Nephron (organoid): ENCODE results near the gene NCOA7.

Experiments
- H3K27ac Mint-ChIP-seq, 3 experiments: 2 replicates each; pipeline ENCODE4 v1.8.0; 2020; ENCODE audit warnings: mixed read lengths in 3 of 3, mild to moderate bottlenecking in 2 of 3, moderate library complexity in 1 of 3
- H3K27me3 Mint-ChIP-seq: 2 replicates; pipeline ENCODE4 v1.8.0; 2021; ENCODE audit warnings: low read depth, mild to moderate bottlenecking, moderate library complexity, mixed read lengths
- H3K36me3 Mint-ChIP-seq: 2 replicates; pipeline ENCODE4 v1.8.0; 2020; ENCODE audit warnings: low read depth, mixed read lengths
- H3K4me1 Mint-ChIP-seq: 2 replicates; pipeline ENCODE4 v1.8.0; 2020; ENCODE audit warnings: mixed read lengths
- H3K4me3 Mint-ChIP-seq, 3 experiments: 2 replicates each; pipeline ENCODE4 v1.8.0; 2020; ENCODE audit warnings: mild to moderate bottlenecking in 3 of 3, mixed read lengths in 3 of 3, moderate library complexity in 2 of 3
- H3K9me3 Mint-ChIP-seq: 2 replicates; pipeline ENCODE4 v1.8.0; 2020; ENCODE audit warnings: mixed read lengths
- TF ChIP-seq, protein P1 (sequence below), 3 experiments: fragments of 200-600 bp; sonication (generic); IDR thresholded peaks; one replicate each; pipeline ENCODE4 v1.5.0; 2021; ENCODE audit warnings: antibody characterized with exemption in 3 of 3; ENCODE audit not compliant: unreplicated experiment in 3 of 3

NCOA7 gene

GRCh38 chr6:125790358-125791150 lies at the start of gene NCOA7:
Gene NCOA7 (plus strand): TSS chr6:125790960. CDS start chr6:125815355, 24,395 bp downstream.
- TF ChIP-seq, protein P1, sequence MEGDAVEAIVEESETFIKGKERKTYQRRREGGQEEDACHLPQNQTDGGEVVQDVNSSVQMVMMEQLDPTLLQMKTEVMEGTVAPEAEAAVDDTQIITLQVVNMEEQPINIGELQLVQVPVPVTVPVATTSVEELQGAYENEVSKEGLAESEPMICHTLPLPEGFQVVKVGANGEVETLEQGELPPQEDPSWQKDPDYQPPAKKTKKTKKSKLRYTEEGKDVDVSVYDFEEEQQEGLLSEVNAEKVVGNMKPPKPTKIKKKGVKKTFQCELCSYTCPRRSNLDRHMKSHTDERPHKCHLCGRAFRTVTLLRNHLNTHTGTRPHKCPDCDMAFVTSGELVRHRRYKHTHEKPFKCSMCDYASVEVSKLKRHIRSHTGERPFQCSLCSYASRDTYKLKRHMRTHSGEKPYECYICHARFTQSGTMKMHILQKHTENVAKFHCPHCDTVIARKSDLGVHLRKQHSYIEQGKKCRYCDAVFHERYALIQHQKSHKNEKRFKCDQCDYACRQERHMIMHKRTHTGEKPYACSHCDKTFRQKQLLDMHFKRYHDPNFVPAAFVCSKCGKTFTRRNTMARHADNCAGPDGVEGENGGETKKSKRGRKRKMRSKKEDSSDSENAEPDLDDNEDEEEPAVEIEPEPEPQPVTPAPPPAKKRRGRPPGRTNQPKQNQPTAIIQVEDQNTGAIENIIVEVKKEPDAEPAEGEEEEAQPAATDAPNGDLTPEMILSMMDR (IDR thresholded peaks at IDR 0.05; ENCODE audit: unreplicated experiment in 3 of 3), result no peak
- no peaks in the 10 kb centered on the region for H3K27me3 Mint-ChIP-seq
- H3K4me1 Mint-ChIP-seq, result peaks cover 27% of the 10 kb centered on the region
- peak within 1 kb of the TSS; percentile 87 to 97 (median 93) for H3K4me3 Mint-ChIP-seq
- peak within 1 kb of the TSS; percentile 99 to 100 (median 100) for H3K27ac Mint-ChIP-seq
- H3K36me3 Mint-ChIP-seq, result no peaks in the 10 kb centered on the region
- H3K9me3 Mint-ChIP-seq, result no peaks in the 10 kb centered on the region

DNA sequence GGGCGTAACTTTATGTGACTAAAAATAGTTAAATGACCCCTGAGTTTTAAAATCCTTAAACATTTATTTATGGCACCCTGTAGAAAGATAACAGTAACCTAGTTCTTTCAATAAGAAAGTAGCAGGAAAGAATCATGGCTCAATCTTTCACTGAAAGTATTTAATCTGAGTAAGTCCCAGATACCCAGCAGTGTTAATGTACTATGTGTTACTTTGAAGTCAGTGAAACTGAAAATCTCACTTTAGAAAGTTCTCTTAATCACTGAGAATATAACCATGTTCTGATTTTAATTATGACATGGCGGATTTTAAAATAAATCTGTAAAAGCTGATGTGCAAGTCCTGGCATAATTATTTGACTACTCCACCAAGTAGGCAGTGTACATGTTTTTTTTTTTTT lies 49.4 kb upstream of the NCOA7 start:
- Mint-ChIP-seq H3K36me3 (no peaks in the 10 kb centered on the region), H3K27me3 (peaks cover 23% of the 10 kb centered on the region), H3K9me3 (no peaks in the 10 kb centered on the region), H3K27ac (no peak overlapping the region), H3K4me3 (no peak overlapping the region), H3K4me1 (peaks cover 7% of the 10 kb centered on the region)
- TF ChIP-seq, protein P1 (IDR thresholded peaks at IDR 0.05; ENCODE audit: unreplicated experiment in 3 of 3), result no peak

- TF ChIP-seq, protein P1 (IDR thresholded peaks at IDR 0.05; ENCODE audit: unreplicated experiment in 3 of 3), result no peak
- Mint-ChIP-seq H3K9me3 (no peaks in the 10 kb centered on the region), H3K4me1 (peaks cover 14% of the 10 kb centered on the region), H3K36me3 (no peaks in the 10 kb centered on the region), H3K27me3 (peaks cover 30% of the 10 kb centered on the region), H3K4me3 (no peak overlapping the region), H3K27ac (no peak overlapping the region)
Measured at GRCh38 chr6:125742024-125742423, 48.7 kb upstream of the NCOA7 start.

- TF ChIP-seq, protein P1 (IDR thresholded peaks at IDR 0.05; ENCODE audit: unreplicated experiment in 3 of 3), result no peak
Measured at GRCh38 chr6:125742464-125743120, 48.2 kb upstream of the NCOA7 start.

DNA sequence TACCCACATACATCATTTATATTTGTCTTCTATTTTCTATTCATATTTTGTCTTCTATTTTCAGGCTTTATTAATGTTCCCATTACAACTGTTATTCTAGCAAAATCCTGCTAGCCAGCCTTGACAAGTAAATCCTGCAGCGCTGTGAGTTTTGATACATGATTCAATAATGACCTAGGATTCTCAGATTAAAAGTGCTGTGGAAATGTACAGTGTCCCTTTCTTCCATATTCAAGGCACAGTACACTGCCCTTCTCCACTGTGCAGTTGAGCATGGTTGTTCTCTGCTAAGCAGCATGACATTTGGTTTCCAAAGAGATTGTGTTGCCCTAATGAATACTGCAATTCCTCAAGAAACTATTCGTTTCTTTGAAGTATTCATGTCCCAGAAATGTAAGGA lies 47.2 kb upstream of the NCOA7 start:
- TF ChIP-seq, protein P1 (IDR thresholded peaks at IDR 0.05; ENCODE audit: unreplicated experiment in 3 of 3), result no peak
- Mint-ChIP-seq H3K4me3 (no peak overlapping the region), H3K4me1 (peaks cover 14% of the 10 kb centered on the region), H3K36me3 (no peaks in the 10 kb centered on the region), H3K9me3 (no peaks in the 10 kb centered on the region), H3K27ac (no peak overlapping the region), H3K27me3 (peaks cover 45% of the 10 kb centered on the region)

More at GRCh38 chr6:125742464-125743120, 48.2 kb upstream of the NCOA7 start:
- Mint-ChIP-seq H3K9me3 (no peaks in the 10 kb centered on the region), H3K27me3 (peaks cover 35% of the 10 kb centered on the region), H3K27ac (no peak overlapping the region), H3K4me1 (peaks cover 14% of the 10 kb centered on the region), H3K4me3 (no peak overlapping the region), H3K36me3 (no peaks in the 10 kb centered on the region)
